HG02973 (cell line): ENCODE measurements around the gene B3GNT4.
"Not testable (repeated sequence)": the region's sequence is repeated elsewhere in the genome, so short reads cannot be mapped to it uniquely, and the experiment has no call there.

Source experiments
- ATAC-seq: cut with Tn5 transposase; IDR thresholded peaks from one replicate; pipeline ENCODE4 v1.9.1; 2021; ENCODE audit warnings: moderate library complexity; ENCODE audit not compliant: unreplicated experiment

Gene B3GNT4

GRCh38 chr12:122203301-122204166, at the start of gene B3GNT4:
TSS of gene B3GNT4 (plus strand) at chr12:122203709. CDS start at chr12:122204619, 910 bp downstream.
- ATAC-seq = no peak

DNA sequence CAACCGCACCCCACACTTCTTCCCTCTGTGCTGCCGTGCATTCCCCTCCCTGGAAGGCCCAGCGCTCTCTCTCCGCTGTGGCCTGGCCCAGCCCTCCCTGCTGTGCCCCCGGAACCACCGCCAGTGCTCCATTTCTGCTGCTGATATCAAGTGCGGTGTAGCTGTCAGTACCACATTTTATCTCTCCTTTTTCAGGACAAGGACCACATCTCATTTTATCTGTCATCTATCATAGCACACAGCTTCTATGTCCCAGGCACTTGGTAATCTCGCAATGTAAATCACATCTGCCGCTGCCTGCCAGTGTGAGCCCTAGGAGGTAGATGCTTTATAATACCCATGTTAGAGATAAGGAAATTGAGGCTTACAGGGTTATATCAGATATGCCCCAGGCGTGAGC, 47.8 kb upstream of the B3GNT4 start:
- no peak for ATAC-seq

DNA sequence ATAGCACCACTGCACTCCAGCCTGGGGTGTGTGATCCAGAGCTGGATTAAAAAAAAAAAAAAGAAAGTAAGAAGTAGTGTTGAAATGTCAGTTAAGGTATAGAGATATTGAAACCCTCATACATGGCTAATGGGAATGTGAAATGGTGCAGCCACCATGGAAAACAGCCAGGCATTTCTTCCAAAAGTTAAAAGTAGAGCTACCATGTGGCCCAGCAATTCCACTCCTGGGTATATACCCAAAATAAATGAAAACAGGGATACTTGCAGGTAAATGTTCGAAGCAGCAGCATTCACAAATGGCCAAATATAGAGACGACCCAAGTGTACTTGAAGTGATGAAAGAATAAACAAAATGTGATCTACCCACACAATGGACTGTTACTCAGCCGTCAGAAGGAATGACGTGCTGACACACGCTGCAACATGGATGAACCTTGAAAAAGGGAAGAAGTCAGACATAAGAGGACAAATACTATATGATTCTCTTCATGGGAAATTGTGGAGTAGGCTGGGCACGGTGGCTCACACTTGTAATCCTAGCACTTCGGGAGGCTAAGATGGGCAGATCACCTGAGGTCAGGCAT, 44.7 kb upstream of the B3GNT4 start:
- ATAC-seq = no peak

- ATAC-seq = no peak
Measured at GRCh38 chr12:122159882-122160281, 43.6 kb upstream of the B3GNT4 start.

DNA sequence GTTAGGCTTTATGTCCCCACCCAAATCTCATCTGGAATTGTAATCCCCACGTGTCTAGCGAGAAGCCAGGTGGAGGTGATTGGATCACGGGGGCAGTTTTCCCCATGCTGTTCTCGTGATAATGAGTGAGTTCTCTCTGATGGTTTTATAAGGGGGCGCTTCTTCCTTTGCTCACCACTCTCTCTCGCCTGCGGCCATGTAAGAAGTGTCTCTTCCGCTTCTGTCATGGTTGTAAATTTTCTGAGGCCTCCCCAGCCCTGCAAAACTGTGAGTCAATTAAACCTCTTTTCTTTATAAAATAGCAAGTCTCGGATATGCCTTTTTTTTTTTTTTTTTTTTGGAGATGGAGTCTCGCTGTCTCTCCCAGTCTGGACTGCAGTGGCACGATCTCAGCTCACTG, 42.7 kb upstream of the B3GNT4 start:
- no peak for ATAC-seq

GRCh38 chr12:122161682-122162081, 41.8 kb upstream of the B3GNT4 start:
- ATAC-seq = no peak

DNA sequence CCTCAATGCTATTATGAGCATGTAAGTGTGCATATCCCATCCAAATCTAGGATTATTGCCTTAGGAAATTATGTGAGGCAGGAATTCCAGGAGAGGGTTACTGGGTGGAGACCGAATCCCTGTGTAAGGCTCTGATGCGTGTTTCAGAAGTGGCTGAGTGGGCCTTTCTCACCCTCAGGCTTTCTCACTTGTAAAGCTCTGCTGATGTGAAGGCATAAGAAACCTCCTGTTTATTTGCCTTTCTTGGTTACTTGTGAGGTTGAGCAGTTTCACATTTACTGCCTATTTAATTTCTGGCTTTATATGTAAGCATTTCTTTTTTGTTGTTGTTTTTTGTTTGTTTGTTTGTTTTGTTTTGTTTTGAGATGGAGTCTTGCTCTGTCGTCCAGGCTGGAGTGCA, 40.5 kb upstream of the B3GNT4 start:
- no peak for ATAC-seq

DNA sequence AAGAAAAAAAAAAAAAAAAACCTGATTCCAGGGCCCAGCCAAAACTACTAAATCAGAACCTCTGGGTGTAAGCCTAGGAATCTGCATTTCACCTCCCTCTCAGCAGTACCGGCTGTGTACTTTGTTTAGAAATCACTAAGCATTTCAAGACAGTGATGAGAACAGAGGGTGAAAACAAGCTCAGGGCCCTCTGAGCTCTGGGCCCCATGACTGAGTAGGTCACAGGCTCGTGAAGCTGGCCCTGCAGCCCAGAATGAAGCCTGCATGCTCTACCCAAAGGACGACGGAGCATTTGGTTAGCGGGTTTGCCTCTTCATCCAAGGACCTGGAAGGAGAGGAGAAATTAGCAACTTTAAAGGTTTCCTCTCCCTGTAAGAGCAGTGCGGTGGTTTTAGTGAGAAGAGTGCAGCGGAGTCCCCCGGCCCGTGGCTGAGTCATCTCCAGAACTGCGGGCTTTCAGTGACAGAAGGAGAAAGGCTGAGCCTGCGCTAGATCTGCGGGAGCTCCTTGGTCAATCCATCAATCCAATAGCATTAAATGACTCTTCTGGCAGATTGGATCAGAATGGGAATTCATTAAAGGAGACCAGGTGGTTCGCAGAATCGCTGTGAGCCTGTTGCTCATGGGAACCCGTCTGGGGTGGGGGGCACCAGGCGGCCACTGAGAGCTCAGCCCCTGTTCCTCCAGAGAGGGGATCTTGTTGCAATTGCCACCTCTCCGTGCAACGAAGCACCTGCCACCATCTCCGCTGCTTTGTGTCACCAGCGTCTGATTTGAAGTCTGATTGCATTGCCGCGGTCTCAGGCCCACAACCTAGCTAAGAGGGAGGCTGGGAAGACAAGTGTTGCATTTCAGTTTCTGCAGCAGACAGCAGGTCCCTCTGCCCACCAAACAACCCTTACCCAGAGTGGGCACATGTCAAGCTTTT, 36.8 kb upstream of the B3GNT4 start:
- ATAC-seq = no peak

GRCh38 chr12:122167356-122167925, 36.1 kb upstream of the B3GNT4 start:
- ATAC-seq = no peak

DNA sequence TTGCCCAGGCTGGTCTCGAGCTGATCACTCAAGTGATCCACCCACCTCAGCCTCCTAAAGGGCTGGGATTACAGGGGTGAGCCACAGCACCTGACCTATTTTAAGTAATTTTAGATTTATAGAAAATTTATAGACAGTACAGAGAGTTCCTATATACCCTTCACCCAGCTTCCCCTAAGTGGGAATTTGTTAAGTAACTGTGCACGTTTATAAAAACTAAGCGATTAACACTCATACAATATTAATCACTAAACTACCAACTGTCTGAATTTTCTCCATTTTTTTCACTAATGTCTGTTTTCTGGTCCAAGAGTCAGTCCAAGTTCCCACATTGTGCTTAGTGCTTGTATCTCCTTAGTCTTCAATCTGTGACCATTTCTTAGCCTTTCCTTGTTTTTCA, 35.0 kb upstream of the B3GNT4 start:
- no peak for ATAC-seq

DNA sequence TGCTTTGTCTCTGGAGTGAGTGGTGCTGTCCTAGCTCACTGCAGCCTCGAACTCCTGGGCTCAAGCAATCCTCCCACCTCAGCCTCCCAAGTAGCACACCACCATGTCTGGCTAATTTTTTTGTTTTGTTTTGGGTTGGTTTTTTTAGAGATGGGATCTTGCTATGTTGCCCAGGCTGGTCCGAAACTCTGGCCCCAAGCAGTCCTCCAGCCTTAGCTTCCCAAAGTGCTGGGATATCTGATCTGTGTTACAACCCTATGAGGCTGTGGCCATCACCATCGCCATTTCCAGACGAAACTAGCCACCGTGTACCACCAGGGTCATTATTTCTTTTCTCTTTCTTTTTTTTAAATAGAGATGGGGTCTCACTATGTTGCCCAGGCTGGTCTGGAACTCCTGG, 32.1 kb upstream of the B3GNT4 start:
- no peak for ATAC-seq

- ATAC-seq = no peak
Measured at GRCh38 chr12:122172262-122172939, 31.1 kb upstream of the B3GNT4 start.

DNA sequence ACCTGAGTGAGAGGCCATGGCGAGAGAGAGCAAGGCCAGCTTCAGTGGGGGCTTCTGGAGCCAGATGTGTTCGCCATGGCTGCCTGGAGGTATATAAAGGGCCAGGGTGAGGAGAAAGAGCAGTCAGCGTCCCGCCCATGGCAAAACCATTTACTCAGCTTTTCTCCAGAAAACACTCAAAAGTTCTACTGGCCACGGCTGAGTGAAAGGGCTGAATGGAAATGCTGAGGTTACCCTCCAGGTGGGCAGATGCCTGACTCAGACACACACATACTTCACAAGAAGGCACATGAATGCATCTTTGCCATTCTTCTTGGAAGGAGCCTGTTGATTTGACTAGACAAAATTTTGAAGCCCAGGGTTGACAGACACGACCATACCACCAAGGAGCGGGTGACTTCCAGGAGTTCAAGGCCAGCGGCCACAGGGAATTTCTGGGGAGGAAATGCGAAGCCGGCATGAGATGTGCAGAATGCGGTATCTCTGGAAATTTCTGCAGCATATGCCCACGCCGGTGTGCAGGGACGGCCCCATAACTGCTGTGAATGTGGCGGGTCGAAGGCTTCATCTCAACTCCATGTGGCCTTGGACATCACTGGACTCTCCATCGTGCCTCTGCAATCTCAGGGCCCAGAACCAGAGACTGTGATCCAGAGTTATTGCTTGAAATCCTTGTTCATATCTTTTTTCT, 29.2 kb upstream of the B3GNT4 start, which contains the start of gene IL31:
Gene IL31 (minus strand): TSS at position 67 of the 691 bp plus-strand sequence. CDS start 49 bp downstream, at position 18.
- no peak for ATAC-seq

GRCh38 chr12:122176473-122176872, 27.0 kb upstream of the B3GNT4 start:
- ATAC-seq = not testable (repeated sequence)

DNA sequence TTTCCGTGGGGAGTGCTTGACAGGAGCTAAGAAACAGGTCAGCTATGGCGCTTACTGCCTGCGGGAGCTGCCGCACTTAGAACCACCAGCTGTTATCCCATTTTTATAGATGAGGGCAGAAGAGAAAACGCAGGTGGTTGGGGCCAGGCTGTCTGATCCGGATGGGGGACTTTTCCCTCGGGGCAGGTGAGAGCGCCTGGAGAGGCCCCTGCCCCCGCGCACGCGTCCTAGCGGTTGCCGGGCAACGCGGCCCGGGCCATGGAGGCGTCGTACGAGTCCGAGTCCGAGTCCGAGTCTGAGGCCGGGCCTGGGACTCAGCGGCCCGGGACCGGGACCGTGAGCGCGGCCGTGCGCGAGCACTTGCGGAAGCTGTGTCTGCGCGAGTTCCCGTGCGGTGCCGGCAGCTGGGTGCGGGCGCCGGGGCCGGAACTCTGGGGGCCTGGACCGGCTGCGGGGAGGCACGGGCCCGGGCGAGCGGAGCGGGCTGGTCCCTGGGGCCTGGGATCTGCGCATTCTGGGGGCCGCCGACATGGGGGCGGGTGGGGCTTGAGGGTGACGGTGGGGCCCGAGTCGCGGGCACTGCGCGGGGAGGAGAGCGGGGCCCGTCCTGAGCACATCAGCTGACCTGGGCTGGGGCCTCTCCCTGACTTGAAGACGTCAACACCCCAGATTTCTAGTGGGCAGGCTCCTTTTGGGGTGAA, 20.5 kb upstream of the B3GNT4 start, which contains the start of gene LRRC43:
Gene LRRC43 (plus strand): TSS at position 237 of the 701 bp plus-strand sequence. CDS start 22 bp downstream, at position 259.
- no peak for ATAC-seq

DNA sequence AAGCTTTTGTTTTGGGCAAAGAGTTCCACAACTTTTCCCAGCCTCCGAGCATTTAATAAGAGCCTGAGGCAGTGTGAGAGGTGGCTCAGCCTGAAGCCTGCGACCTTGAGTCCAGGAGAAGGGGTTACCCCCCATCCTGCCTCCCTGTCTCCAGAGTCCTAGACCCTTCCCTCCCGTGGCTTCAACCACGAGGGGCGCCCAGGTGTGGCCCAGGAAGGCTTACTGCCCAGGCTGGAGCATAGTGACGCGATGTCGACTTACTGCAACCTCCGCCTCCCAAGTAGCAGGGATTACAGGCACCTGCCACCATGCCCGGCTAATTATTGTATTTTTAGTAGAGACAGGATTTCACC, 19.9 kb upstream of the B3GNT4 start:
- ATAC-seq = no peak

- no peak for ATAC-seq
Measured at GRCh38 chr12:122184517-122184916, 19.0 kb upstream of the B3GNT4 start.

- ATAC-seq = no peak
Measured at GRCh38 chr12:122185079-122185478, 18.4 kb upstream of the B3GNT4 start.

GRCh38 chr12:122185494-122186082, 17.9 kb upstream of the B3GNT4 start:
- ATAC-seq = no peak
